ENCODE data around the gene FZD1. TPM values are rescaled to one million over a fixed set of nuclear protein-coding genes. Genes with fewer than 3 reads are reported as not detected.
"Not testable (repeated sequence)": the region's sequence is repeated elsewhere in the genome, so short reads cannot be mapped to it uniquely, and the experiment has no call there.

FZD1 gene
- total RNA-seq, 1 experiment from 2014 or later: 58.5 TPM

- DNase-seq (ENCODE audit: low read depth): no peak
Measured at GRCh38 chr7:91295576-91295975, 31.3 kb downstream of the FZD1 start.

- no peak for DNase-seq (ENCODE audit: low read depth)
Measured at GRCh38 chr7:91297939-91298338, 33.7 kb downstream of the FZD1 start.

GRCh38 chr7:91299952-91300775, 35.9 kb downstream of the FZD1 start:
- DNase-seq (ENCODE audit: low read depth): no peak

GRCh38 chr7:91302794-91303193, 38.6 kb downstream of the FZD1 start:
- DNase-seq (ENCODE audit: low read depth): no peak

GRCh38 chr7:91306266-91306665, 42.0 kb downstream of the FZD1 start:
- DNase-seq (ENCODE audit: low read depth): no peak

GRCh38 chr7:91307467-91307866, 43.2 kb downstream of the FZD1 start:
- DNase-seq (ENCODE audit: low read depth): no peak

GRCh38 chr7:91308191-91308590, 44.0 kb downstream of the FZD1 start:
- DNase-seq (ENCODE audit: low read depth): not testable (repeated sequence)

- DNase-seq (ENCODE audit: low read depth): peak; percentile 43
Measured at GRCh38 chr7:91310830-91311460, 46.7 kb downstream of the FZD1 start.

GRCh38 chr7:91311839-91312238, 47.6 kb downstream of the FZD1 start:
- peak; percentile 37 for DNase-seq (ENCODE audit: low read depth)

GRCh38 chr7:91313113-91313512, 48.9 kb downstream of the FZD1 start:
- no peak for DNase-seq (ENCODE audit: low read depth)

GRCh38 chr7:91314591-91315323, 50.5 kb downstream of the FZD1 start:
- peak; percentile 49 for DNase-seq (ENCODE audit: low read depth)

GRCh38 chr7:91316426-91316825, 52.2 kb downstream of the FZD1 start:
- DNase-seq (ENCODE audit: low read depth): no peak

- DNase-seq (ENCODE audit: low read depth): no peak
Measured at GRCh38 chr7:91319351-91319750, 55.1 kb downstream of the FZD1 start.

- no peak for DNase-seq (ENCODE audit: low read depth)
Measured at GRCh38 chr7:91320366-91321078, 56.3 kb downstream of the FZD1 start.

Measured in LHCN-M2 (cell line).